C4-2B (cell line): ENCODE results near the gene FITM1.

Experiments used
- ZFX ChIP-seq: fragments of 450-650 bp; IDR thresholded peaks from 2 replicates; pipeline ENCODE4 v1.6.1; 2017
- TF ChIP-seq, protein P1 (sequence below): fragments of 450-650 bp; conservative IDR thresholded peaks from 2 replicates; pipeline ENCODE4 v1.5.1; 2017; ENCODE audit warnings: mild to moderate bottlenecking

GRCh38 chr14:24119691-24120090 is 10.8 kb upstream of the FITM1 start:
- TF ChIP-seq, protein P1, sequence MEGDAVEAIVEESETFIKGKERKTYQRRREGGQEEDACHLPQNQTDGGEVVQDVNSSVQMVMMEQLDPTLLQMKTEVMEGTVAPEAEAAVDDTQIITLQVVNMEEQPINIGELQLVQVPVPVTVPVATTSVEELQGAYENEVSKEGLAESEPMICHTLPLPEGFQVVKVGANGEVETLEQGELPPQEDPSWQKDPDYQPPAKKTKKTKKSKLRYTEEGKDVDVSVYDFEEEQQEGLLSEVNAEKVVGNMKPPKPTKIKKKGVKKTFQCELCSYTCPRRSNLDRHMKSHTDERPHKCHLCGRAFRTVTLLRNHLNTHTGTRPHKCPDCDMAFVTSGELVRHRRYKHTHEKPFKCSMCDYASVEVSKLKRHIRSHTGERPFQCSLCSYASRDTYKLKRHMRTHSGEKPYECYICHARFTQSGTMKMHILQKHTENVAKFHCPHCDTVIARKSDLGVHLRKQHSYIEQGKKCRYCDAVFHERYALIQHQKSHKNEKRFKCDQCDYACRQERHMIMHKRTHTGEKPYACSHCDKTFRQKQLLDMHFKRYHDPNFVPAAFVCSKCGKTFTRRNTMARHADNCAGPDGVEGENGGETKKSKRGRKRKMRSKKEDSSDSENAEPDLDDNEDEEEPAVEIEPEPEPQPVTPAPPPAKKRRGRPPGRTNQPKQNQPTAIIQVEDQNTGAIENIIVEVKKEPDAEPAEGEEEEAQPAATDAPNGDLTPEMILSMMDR: no peak
- TF ChIP-seq ZFX: no peak
